HepG2 (cell line): ENCODE results near the gene NMRAL1. TPM values are rescaled to one million over a fixed set of nuclear protein-coding genes. Genes with fewer than 3 reads are reported as not detected.

ENCODE experiments used
- ATAC-seq: fragments of 200-7000 bp; cut with Tn5 transposase; 3 replicates; pipeline ENCODE4 v1.9.1; 2020; ENCODE audit warnings: mild to moderate bottlenecking, moderate library complexity
- BruUV-seq: library from RNA; stranded (reverse); fragments of 400-500 nt; replicated peaks from 2 replicates; lab custom pipeline; 2021; lab: Mats Ljungman, UMichigan
- CTCF ChIA-PET: fragments of 300-600 bp; formaldehyde crosslinking; extraction: SDS; loops from one replicate; lab custom pipeline; 2021; ENCODE audit warnings: low total read pairs, inconsistent platforms, low intra/inter-chr PET ratio; lab: Yijun Ruan, JAX
- POLR2A ChIA-PET: fragments of 350-600 bp; sonication (Branson Sonifier 250); formaldehyde crosslinking; loops from one replicate; lab custom pipeline; 2020; ENCODE audit warnings: antibody characterized with exemption, inconsistent platforms; lab: Yijun Ruan, JAX
- DNase-seq: peaks from one replicate; pipeline ENCODE4 v3.0.0-alpha.2; 2015; ENCODE audit warnings: low spot score
- FAIRE-seq: peaks from 3 replicates; lab custom pipeline; 2011; peaks lifted over from hg19 to GRCh38; lab: Jason Lieb, UNC
- H2AFZ ChIP-seq: one replicate; pipeline ENCODE4 v1.6.1; 2011; ENCODE audit warnings: low read length, inconsistent platforms
- H3K27ac ChIP-seq: fragments of 300-600 bp; 3 replicates; pipeline ENCODE4 v1.8.0; 2011; ENCODE audit warnings: mixed run types, mild to moderate bottlenecking, mixed read lengths, low read length, inconsistent platforms; ENCODE audit not compliant: insufficient read depth; ENCODE audit errors: extremely low read length
- H3K27me3 ChIP-seq, 2 experiments: fragments of 200-600 bp in 1 of 2; 2 replicates in 1 of 2; 3 replicates in 1 of 2; pipeline versions ENCODE4 v1.6.0 to v1.8.0; 2011; ENCODE audit warnings: low read length in 2 of 2, mild to moderate bottlenecking in 2 of 2, moderate library complexity in 2 of 2, inconsistent platforms in 1 of 2; ENCODE audit not compliant: insufficient read depth in 2 of 2, control insufficient read depth in 1 of 2
- H3K36me3 ChIP-seq, 2 experiments: fragments of 200-600 bp in 1 of 2; replicated peaks in 1 of 2; 2 replicates in 1 of 2; 3 replicates in 1 of 2; pipeline versions ENCODE4 v1.5.1 to v1.8.0; 2011; ENCODE audit warnings: low read length in 2 of 2, inconsistent platforms in 1 of 2; ENCODE audit not compliant: insufficient read depth in 2 of 2, control insufficient read depth in 1 of 2
- H3K4me1 ChIP-seq: 2 replicates; pipeline ENCODE4 v1.5.1; 2012; ENCODE audit warnings: low read length, inconsistent platforms; ENCODE audit not compliant: insufficient read depth
- H3K4me2 ChIP-seq: 2 replicates; pipeline ENCODE4 v1.6.0; 2011; ENCODE audit warnings: low read depth, low read length, inconsistent platforms
- H3K4me3 ChIP-seq, 3 experiments: fragments of 200-600 bp in 1 of 3; sonication (generic), shearing (Covaris generic) in 1 of 3; replicated peaks in 1 of 3; 2 replicates each; pipeline ENCODE4 v1.5.1; 2011 to 2016; ENCODE audit warnings: low read length in 3 of 3, inconsistent platforms in 2 of 3, low read depth in 2 of 3, mild to moderate bottlenecking in 2 of 3, control low read depth in 1 of 3, mixed read lengths in 1 of 3; ENCODE audit not compliant: insufficient read depth in 1 of 3
- H3K79me2 ChIP-seq: one replicate; pipeline ENCODE4 v1.6.1; 2011; ENCODE audit warnings: low read length, inconsistent platforms; ENCODE audit not compliant: insufficient read depth
- H3K9ac ChIP-seq: 2 replicates; pipeline ENCODE4 v1.6.0; 2011; ENCODE audit warnings: mild to moderate bottlenecking, low read depth, low read length, inconsistent platforms; ENCODE audit not compliant: insufficient read depth
- H3K9me3 ChIP-seq: 2 replicates; pipeline ENCODE4 v1.5.1; 2012; ENCODE audit warnings: mild to moderate bottlenecking, low read length
- H4K20me1 ChIP-seq: 2 replicates; pipeline ENCODE4 v1.6.0; 2011; ENCODE audit warnings: inconsistent platforms, mild to moderate bottlenecking, low read length, moderate library complexity; ENCODE audit not compliant: insufficient read depth
- BCL6 ChIP-seq: IDR thresholded peaks from 2 replicates; pipeline ENCODE4 v1.6.1; 2016; ENCODE audit warnings: missing genetic modification reagents, missing compliant biosample characterization
- FOXP1 ChIP-seq, 2 experiments: fragments of 450-650 bp in 1 of 2; IDR thresholded peaks; 2 replicates each; pipeline ENCODE4 v1.6.1; 2017 to 2018; ENCODE audit warnings: antibody characterized with exemption in 1 of 2
- GATAD1 ChIP-seq: IDR thresholded peaks from 2 replicates; pipeline ENCODE4 v1.6.1; 2016; ENCODE audit warnings: missing genetic modification reagents, missing compliant biosample characterization
- GATAD2A ChIP-seq: IDR thresholded peaks from 2 replicates; pipeline ENCODE4 v1.6.1; 2016
- HDAC2 ChIP-seq: sonication (generic); formaldehyde crosslinking; IDR thresholded peaks from 2 replicates; pipeline ENCODE4 v1.4.0; 2020; ENCODE audit warnings: missing genetic modification reagents
- HOXA3 ChIP-seq: sonication (generic); formaldehyde crosslinking; IDR thresholded peaks from 2 replicates; pipeline ENCODE4 v1.5.0; 2020; ENCODE audit warnings: missing genetic modification reagents
- MED1 ChIP-seq: sonication (generic); formaldehyde crosslinking; IDR thresholded peaks from 2 replicates; pipeline ENCODE4 v1.4.0; 2020; ENCODE audit warnings: missing genetic modification reagents
- NR2F2 ChIP-seq: IDR thresholded peaks from 2 replicates; pipeline ENCODE4 v1.6.1; 2012; ENCODE audit warnings: low read depth, inconsistent platforms, borderline replicate concordance
- NR2F6 ChIP-seq, 2 experiments: IDR thresholded peaks; 2 replicates each; pipeline ENCODE4 v1.6.1; 2016; ENCODE audit warnings: antibody characterized with exemption in 1 of 2, mild to moderate bottlenecking in 1 of 2
- RARA ChIP-seq: IDR thresholded peaks from 2 replicates; pipeline ENCODE4 v1.6.1; 2016; ENCODE audit warnings: missing genetic modification reagents, missing compliant biosample characterization
- RXRA ChIP-seq: sonication (generic); formaldehyde crosslinking; IDR thresholded peaks from 2 replicates; pipeline ENCODE4 v1.5.1; 2020; ENCODE audit warnings: missing genetic modification reagents
- TSC22D2 ChIP-seq: sonication (generic); formaldehyde crosslinking; IDR thresholded peaks from 2 replicates; pipeline ENCODE4 v1.5.1; 2020; ENCODE audit warnings: missing genetic modification reagents, mild to moderate bottlenecking, borderline replicate concordance
- ZNF674 ChIP-seq: sonication (generic); formaldehyde crosslinking; IDR thresholded peaks from 2 replicates; pipeline ENCODE4 v1.5.0; 2020; ENCODE audit warnings: low read depth, mild to moderate bottlenecking, missing genetic modification reagents
- WGBS: methylation state at CpG from one replicate; pipeline ENCODE4 v1.1.6; 2017; ENCODE audit warnings: low lambda C conversion rate; 5-methylcytosine and 5-hydroxymethylcytosine counted together
- in situ Hi-C: cut with HindIII; loops from 2 replicates; pipeline ENCODE4 v1.10.0; 2017; ENCODE audit warnings: low pct_unique_long_range_greater_than_20kb; ENCODE audit not compliant: extremely low pct_ligation_motif_present
- intact Hi-C: fragments of 100-400 bp; cut with micrococcal nuclease; formaldehyde crosslinking; loops from one replicate; pipeline ENCODE4 v1.10.0; 2022; ENCODE audit not compliant: unreplicated experiment
- polyA plus RNA-seq, 8 experiments: library from polyadenylated mRNA; depleted of rRNA in 3 of 8; stranded (reverse) in 7 of 8; unstranded in 1 of 8; fragments of >200 nt; fragmentation: Illumina TruSeq in 4 of 8; extraction: Trizol in 4 of 8; gene quantifications; 2 replicates each; pipeline versions ENCODE4 v1.2.1 to v1.2.3, GENCODE V29; 2011 to 2016; ENCODE audit warnings: low read depth in 4 of 8, missing spikeins in 1 of 8, mixed read lengths in 1 of 8; ENCODE audit not compliant: insufficient read depth in 1 of 8
- total RNA-seq, 5 experiments: library from RNA; depleted of rRNA; stranded (reverse); fragments of >200 nt; fragmentation: Illumina TruSeq; extraction: Trizol; gene quantifications; 2 replicates each; pipeline ENCODE4 v1.2.3, GENCODE V29; 2016; ENCODE audit warnings: low read depth in 1 of 5
- TF ChIP-seq, protein P1 (sequence below): sonication (generic); formaldehyde crosslinking; IDR thresholded peaks from 2 replicates; pipeline ENCODE4 v1.4.0; 2020; ENCODE audit warnings: mild to moderate bottlenecking, missing genetic modification reagents
- TF ChIP-seq, protein P2 (sequence below): IDR thresholded peaks from 2 replicates; pipeline ENCODE4 v1.4.0; 2020; ENCODE audit warnings: mild to moderate bottlenecking, missing genetic modification reagents
- TF ChIP-seq, protein P3 (sequence below): sonication (generic); formaldehyde crosslinking; conservative IDR thresholded peaks from 2 replicates; pipeline ENCODE4 v1.8.1; 2023; ENCODE audit warnings: missing genetic modification reagents

The NMRAL1 gene
- total and polyA plus RNA-seq, 2 of the 13 experiments (the other 11 are each of a cell fraction or from before 2014, with no cell fraction given): 30.8 to 33.1 TPM

DNA sequence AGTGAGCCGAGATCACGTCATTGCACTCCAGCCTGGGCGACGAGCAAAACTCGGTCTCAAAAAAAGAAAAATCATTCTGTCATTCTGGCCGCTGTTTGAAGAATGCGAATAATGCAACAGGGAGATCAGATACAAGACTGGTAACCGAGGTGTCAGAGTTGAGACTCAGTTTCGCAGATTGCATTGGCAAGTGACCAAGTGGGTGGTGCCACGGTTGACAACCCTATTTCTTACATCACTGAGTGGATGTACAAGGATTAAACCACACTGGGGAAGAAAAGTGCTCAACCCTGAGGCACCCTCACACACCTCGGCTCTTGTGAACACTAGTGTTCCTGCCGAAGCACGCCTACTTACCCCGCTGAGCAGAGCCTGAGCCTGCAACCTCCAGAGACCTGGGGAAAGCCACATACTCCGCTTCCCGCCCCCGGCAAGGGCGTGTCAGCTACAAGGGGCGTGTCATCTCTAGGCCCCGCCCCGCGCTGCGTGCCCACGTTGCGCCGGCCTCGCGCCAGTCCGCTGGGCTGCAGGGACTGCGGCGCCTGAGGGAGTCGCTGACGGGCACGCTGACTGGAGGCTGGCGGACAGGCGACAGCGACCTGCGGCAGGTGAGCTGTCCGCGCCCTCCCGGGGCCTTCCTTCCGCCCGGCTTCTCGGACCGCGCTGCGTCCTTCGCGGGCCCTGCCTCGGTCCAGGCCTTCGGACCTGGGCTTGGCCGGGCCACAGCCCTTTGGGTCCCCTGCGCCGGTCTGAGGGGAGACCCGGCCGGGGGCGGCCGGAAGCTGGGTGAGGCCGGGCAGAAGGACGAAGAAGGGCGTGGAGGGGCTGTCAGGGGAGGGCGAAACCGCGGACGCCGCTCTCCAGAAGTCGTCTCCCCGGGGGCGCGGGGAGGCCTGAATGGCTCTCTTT lies 1.7 kb upstream of the NMRAL1 start, which contains the start of gene HMOX2 (continued):
- TF ChIP-seq, protein P1, sequence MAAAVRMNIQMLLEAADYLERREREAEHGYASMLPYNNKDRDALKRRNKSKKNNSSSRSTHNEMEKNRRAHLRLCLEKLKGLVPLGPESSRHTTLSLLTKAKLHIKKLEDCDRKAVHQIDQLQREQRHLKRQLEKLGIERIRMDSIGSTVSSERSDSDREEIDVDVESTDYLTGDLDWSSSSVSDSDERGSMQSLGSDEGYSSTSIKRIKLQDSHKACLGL (CRISPR knock-in tag): peak; percentile 62; the same call in 1 of the 2 replicates

GRCh38 chr16:4472880-4473279 lies 1.5 kb downstream of the NMRAL1 start:
- CTCF ChIA-PET: no interaction called here
- Histone ChIP-seq H3K27me3 (no peaks in the 10 kb centered on the region), H3K79me2 (peaks cover 8% of the 10 kb centered on the region), H3K4me2 (peak overlapping the region; percentile 91), H4K20me1 (no peaks in the 10 kb centered on the region), H3K36me3 (peaks cover 0 to 4% of the 10 kb centered on the region in 2 experiments; a peak in 1 of 5 replicates), H3K9me3 (no peaks in the 10 kb centered on the region), H3K27ac (peak overlapping the region; percentile 74), H3K4me1 (peaks cover 48% of the 10 kb centered on the region), H3K9ac (peak overlapping the region; percentile 46; the same call in 1 of the 2 replicates), H2AFZ (no peak overlapping the region), H3K4me3 (peak overlapping the region in 1 of 3 experiments; percentile 71; a peak in 1 of 6 replicates)
- WGBS: 17% methylated on average over 4 of the region's 4 CpGs
- peak; percentile 47 for DNase-seq
- no peak for ATAC-seq
- POLR2A ChIA-PET: interaction anchor here (1.1 to 10.7 kb wide), 2 partner anchors 12 to 66 kb away, joined by 3 to 175 read pairs; partner anchors contain the start of gene CDIP1
- in situ Hi-C loops (no loop called here), intact Hi-C loops (no loop called here)
- no TSS peak for BruUV-seq
- FAIRE-seq: peak; percentile 72
- no peak for TF ChIP-seq GATAD1 (CRISPR knock-in tag)
- peak; percentile 58; the same call in 1 of the 2 replicates for TF ChIP-seq NR2F6 (IDR thresholded peaks at IDR 0.05)
- TF ChIP-seq NR2F6 (CRISPR knock-in tag; IDR thresholded peaks at IDR 0.05): peak; percentile 71
- TF ChIP-seq HDAC2 (CRISPR knock-in tag): 0 out of 2 replicates have a peak, but pooled peaks have one; percentile 27
- no peak for TF ChIP-seq FOXP1 (IDR thresholded peaks at IDR 0.05)
- TF ChIP-seq FOXP1 (CRISPR knock-in tag; IDR thresholded peaks at IDR 0.05): peak; percentile 22; the same call in 1 of the 2 replicates
- TF ChIP-seq, protein P2, sequence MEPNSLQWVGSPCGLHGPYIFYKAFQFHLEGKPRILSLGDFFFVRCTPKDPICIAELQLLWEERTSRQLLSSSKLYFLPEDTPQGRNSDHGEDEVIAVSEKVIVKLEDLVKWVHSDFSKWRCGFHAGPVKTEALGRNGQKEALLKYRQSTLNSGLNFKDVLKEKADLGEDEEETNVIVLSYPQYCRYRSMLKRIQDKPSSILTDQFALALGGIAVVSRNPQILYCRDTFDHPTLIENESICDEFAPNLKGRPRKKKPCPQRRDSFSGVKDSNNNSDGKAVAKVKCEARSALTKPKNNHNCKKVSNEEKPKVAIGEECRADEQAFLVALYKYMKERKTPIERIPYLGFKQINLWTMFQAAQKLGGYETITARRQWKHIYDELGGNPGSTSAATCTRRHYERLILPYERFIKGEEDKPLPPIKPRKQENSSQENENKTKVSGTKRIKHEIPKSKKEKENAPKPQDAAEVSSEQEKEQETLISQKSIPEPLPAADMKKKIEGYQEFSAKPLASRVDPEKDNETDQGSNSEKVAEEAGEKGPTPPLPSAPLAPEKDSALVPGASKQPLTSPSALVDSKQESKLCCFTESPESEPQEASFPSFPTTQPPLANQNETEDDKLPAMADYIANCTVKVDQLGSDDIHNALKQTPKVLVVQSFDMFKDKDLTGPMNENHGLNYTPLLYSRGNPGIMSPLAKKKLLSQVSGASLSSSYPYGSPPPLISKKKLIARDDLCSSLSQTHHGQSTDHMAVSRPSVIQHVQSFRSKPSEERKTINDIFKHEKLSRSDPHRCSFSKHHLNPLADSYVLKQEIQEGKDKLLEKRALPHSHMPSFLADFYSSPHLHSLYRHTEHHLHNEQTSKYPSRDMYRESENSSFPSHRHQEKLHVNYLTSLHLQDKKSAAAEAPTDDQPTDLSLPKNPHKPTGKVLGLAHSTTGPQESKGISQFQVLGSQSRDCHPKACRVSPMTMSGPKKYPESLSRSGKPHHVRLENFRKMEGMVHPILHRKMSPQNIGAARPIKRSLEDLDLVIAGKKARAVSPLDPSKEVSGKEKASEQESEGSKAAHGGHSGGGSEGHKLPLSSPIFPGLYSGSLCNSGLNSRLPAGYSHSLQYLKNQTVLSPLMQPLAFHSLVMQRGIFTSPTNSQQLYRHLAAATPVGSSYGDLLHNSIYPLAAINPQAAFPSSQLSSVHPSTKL (CRISPR knock-in tag): peak; percentile 28; the same call in 1 of the 2 replicates
- no peak for TF ChIP-seq ZNF674
- TF ChIP-seq RARA (CRISPR knock-in tag): peak; percentile 86
- TF ChIP-seq, protein P3, sequence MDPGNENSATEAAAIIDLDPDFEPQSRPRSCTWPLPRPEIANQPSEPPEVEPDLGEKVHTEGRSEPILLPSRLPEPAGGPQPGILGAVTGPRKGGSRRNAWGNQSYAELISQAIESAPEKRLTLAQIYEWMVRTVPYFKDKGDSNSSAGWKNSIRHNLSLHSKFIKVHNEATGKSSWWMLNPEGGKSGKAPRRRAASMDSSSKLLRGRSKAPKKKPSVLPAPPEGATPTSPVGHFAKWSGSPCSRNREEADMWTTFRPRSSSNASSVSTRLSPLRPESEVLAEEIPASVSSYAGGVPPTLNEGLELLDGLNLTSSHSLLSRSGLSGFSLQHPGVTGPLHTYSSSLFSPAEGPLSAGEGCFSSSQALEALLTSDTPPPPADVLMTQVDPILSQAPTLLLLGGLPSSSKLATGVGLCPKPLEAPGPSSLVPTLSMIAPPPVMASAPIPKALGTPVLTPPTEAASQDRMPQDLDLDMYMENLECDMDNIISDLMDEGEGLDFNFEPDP: no peak
- 0 out of 2 replicates have a peak, but pooled peaks have one; percentile 20 for TF ChIP-seq HOXA3 (CRISPR knock-in tag)
- TF ChIP-seq BCL6 (CRISPR knock-in tag): peak; percentile 24; the same call in 1 of the 2 replicates
- TF ChIP-seq MED1 (CRISPR knock-in tag): peak; percentile 36; the same call in 1 of the 2 replicates
- TF ChIP-seq RXRA (CRISPR knock-in tag): peak; percentile 44; the same call in 1 of the 2 replicates
- no peak for TF ChIP-seq TSC22D2 (CRISPR knock-in tag)
- 0 out of 2 replicates have a peak, but pooled peaks have one; percentile 26 for TF ChIP-seq GATAD2A (CRISPR knock-in tag)
- TF ChIP-seq NR2F2: 0 out of 2 replicates have a peak, but pooled peaks have one; percentile 27
